Body of pancreas (tissue), 4 donors: ENCODE measurements around the gene EPOP.

Experiments used
- CTCF ChIP-seq, 7 experiments: fragments of 450-650 bp in 4 of 7; fragments of 200-600 bp in 3 of 7; sonication (generic) in 3 of 7; IDR thresholded peaks; one replicate each; pipeline ENCODE4 v1.5.1; 2016 to 2019; ENCODE audit warnings: antibody characterized with exemption in 7 of 7
- POLR2A ChIP-seq, 3 donors: fragments of 450-650 bp; IDR thresholded peaks; one replicate each; pipeline ENCODE4 v1.6.1; 2016; ENCODE audit warnings: antibody characterized with exemption in 3 of 3, mild to moderate bottlenecking in 2 of 3

GRCh38 chr17:38657824-38658740 is 16.7 kb downstream of the EPOP start:
- no peak for TF ChIP-seq POLR2A (IDR thresholded peaks at IDR 0.05)
- no peak for TF ChIP-seq CTCF (IDR thresholded peaks at IDR 0.05)
